Rectal smooth muscle tissue (tissue), 1 donor: ENCODE measurements around the gene PCGF2.

Experiments
- H3K27ac ChIP-seq: one replicate; pipeline ENCODE4 v1.7.0; 2013; ENCODE audit warnings: low read depth, low read length, inconsistent platforms
- H3K27me3 ChIP-seq: one replicate; pipeline ENCODE4 v1.7.0; 2013; ENCODE audit warnings: low read length; ENCODE audit not compliant: control insufficient read depth, insufficient read depth
- H3K36me3 ChIP-seq: one replicate; pipeline ENCODE4 v1.7.0; 2013; ENCODE audit warnings: low read length; ENCODE audit not compliant: control insufficient read depth, insufficient read depth
- H3K4me1 ChIP-seq: one replicate; pipeline ENCODE4 v1.7.0; 2013; ENCODE audit warnings: low read length; ENCODE audit not compliant: control insufficient read depth, insufficient read depth
- H3K4me3 ChIP-seq: one replicate; pipeline ENCODE4 v1.7.0; 2013; ENCODE audit warnings: low read length
- H3K9ac ChIP-seq: one replicate; pipeline ENCODE4 v1.7.0; 2013; ENCODE audit warnings: low read length

PCGF2 gene

GRCh38 chr17:38706505-38707216, 41.5 kb downstream of the PCGF2 start:
- no peaks in the 10 kb centered on the region for H3K27me3 ChIP-seq
- peak overlapping the region; percentile 79 for H3K27ac ChIP-seq
- H3K4me1 ChIP-seq: peaks cover 10% of the 10 kb centered on the region
- H3K4me3 ChIP-seq: peak overlapping the region; percentile 62
- peaks cover 23% of the 10 kb centered on the region for H3K36me3 ChIP-seq
- peak overlapping the region; percentile 13 for H3K9ac ChIP-seq

GRCh38 chr17:38705803-38706504, 42.2 kb downstream of the PCGF2 start:
- H3K36me3 ChIP-seq: peaks cover 16% of the 10 kb centered on the region
- H3K9ac ChIP-seq: peak overlapping the region; percentile 13
- H3K4me3 ChIP-seq: peak overlapping the region; percentile 62
- H3K4me1 ChIP-seq: peaks cover 14% of the 10 kb centered on the region
- no peaks in the 10 kb centered on the region for H3K27me3 ChIP-seq
- peak overlapping the region; percentile 79 for H3K27ac ChIP-seq

GRCh38 chr17:38705523-38705802, 42.7 kb downstream of the PCGF2 start:
- H3K4me1 ChIP-seq: peaks cover 14% of the 10 kb centered on the region
- peak overlapping the region; percentile 79 for H3K27ac ChIP-seq
- H3K9ac ChIP-seq: no peak overlapping the region
- peak overlapping the region; percentile 62 for H3K4me3 ChIP-seq
- no peaks in the 10 kb centered on the region for H3K27me3 ChIP-seq
- peaks cover 16% of the 10 kb centered on the region for H3K36me3 ChIP-seq

GRCh38 chr17:38704606-38705522, 43.3 kb downstream of the PCGF2 start, which contains the start of gene MLLT6:
Gene MLLT6, plus strand, starts transcription at chr17:38705273. Its CDS starts 360 bp downstream, at chr17:38705633.
- Histone ChIP-seq H3K4me3 (peak within 1 kb of the TSS; percentile 91), H3K27me3 (no peaks in the 10 kb centered on the region), H3K27ac (peak within 1 kb of the TSS; percentile 91), H3K36me3 (peaks cover 11% of the 10 kb centered on the region), H3K9ac (peak within 1 kb of the TSS; percentile 69), H3K4me1 (peaks cover 14% of the 10 kb centered on the region)

GRCh38 chr17:38703742-38704605, 44.2 kb downstream of the PCGF2 start:
- peak overlapping the region; percentile 91 for H3K4me3 ChIP-seq
- peak overlapping the region; percentile 69 for H3K9ac ChIP-seq
- peak overlapping the region; percentile 91 for H3K27ac ChIP-seq
- no peaks in the 10 kb centered on the region for H3K27me3 ChIP-seq
- peaks cover 4% of the 10 kb centered on the region for H3K36me3 ChIP-seq
- peaks cover 14% of the 10 kb centered on the region for H3K4me1 ChIP-seq

GRCh38 chr17:38702916-38703741, 45.0 kb downstream of the PCGF2 start:
- H3K36me3 ChIP-seq: peaks cover 4% of the 10 kb centered on the region
- peaks cover 14% of the 10 kb centered on the region for H3K4me1 ChIP-seq
- H3K27me3 ChIP-seq: no peaks in the 10 kb centered on the region
- peak overlapping the region; percentile 91 for H3K27ac ChIP-seq
- H3K9ac ChIP-seq: peak overlapping the region; percentile 92
- peak overlapping the region; percentile 91 for H3K4me3 ChIP-seq

- Histone ChIP-seq H3K36me3 (peaks cover 1% of the 10 kb centered on the region), H3K9ac (peak overlapping the region; percentile 92), H3K27ac (peak overlapping the region; percentile 91), H3K27me3 (no peaks in the 10 kb centered on the region), H3K4me1 (peaks cover 14% of the 10 kb centered on the region), H3K4me3 (peak overlapping the region; percentile 91)
Measured at GRCh38 chr17:38702166-38702915, 45.8 kb downstream of the PCGF2 start.

- H3K27ac ChIP-seq: peak overlapping the region; percentile 86
- peak overlapping the region; percentile 88 for H3K4me3 ChIP-seq
- peak overlapping the region; percentile 75 for H3K9ac ChIP-seq
- no peaks in the 10 kb centered on the region for H3K36me3 ChIP-seq
- H3K4me1 ChIP-seq: peaks cover 10% of the 10 kb centered on the region
- no peaks in the 10 kb centered on the region for H3K27me3 ChIP-seq
Measured at GRCh38 chr17:38701504-38702165, 46.5 kb downstream of the PCGF2 start.

- Histone ChIP-seq H3K9ac (no peak overlapping the region), H3K36me3 (no peaks in the 10 kb centered on the region), H3K4me3 (no peak overlapping the region), H3K4me1 (peaks cover 16% of the 10 kb centered on the region), H3K27me3 (no peaks in the 10 kb centered on the region), H3K27ac (no peak overlapping the region)
Measured at GRCh38 chr17:38698760-38699159, 49.4 kb downstream of the PCGF2 start.

- Histone ChIP-seq H3K4me1 (peaks cover 19% of the 10 kb centered on the region), H3K27me3 (no peaks in the 10 kb centered on the region), H3K9ac (no peak overlapping the region), H3K4me3 (no peak overlapping the region), H3K36me3 (no peaks in the 10 kb centered on the region), H3K27ac (no peak overlapping the region)
Measured at GRCh38 chr17:38697061-38697820, 50.9 kb downstream of the PCGF2 start.
